NT2/D1 (cell line): Measurements from ENCODE around the gene NRGN.

ENCODE experiments used
- SUZ12 ChIP-seq: IDR thresholded peaks from 2 replicates; pipeline ENCODE4 v1.6.1; 2011; ENCODE audit not compliant: insufficient read length, insufficient read depth; ENCODE audit errors: extremely low read depth
- ZNF274 ChIP-seq: IDR thresholded peaks from 2 replicates; pipeline ENCODE4 v1.6.1; 2011; ENCODE audit warnings: mild to moderate bottlenecking, low read depth, low read length

DNA sequence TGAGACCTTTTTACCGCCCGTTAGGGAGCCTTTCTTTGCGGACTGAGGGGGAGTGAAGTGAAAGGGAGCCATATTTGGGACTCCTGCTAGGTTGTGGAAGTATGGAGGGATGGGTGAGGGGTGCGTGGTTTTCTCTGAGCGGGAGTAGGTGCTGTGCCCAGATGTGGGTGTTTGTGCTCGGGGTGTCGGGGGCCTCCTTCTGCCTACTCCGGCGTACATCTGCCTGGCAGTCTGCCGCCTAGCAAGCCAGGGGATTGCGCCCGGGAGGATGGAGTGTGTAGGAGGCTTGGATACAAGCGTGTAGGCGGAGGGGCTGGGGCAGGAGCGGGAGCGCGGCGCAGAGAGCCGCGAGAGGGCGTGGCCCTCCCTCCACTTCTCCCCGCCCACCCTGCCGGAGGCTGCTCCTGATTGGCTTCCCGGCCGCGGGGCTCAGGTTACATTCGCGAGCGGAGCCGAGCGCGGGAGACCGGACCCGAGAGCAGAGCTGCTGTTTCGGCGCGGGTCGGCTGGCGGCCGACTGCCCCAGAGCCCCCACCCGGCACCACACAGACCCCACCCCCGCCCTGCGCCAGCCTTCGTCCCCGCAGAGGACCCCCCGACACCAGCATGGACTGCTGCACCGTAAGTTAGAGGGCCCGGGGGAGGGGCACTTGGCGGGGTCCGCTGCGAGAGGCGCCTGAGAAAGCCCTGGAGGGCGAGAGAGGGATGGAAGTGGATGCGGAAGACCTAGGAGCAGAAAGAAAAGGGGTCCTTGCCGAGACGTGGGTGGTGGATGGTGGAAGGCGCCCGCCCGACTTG, at the start of gene NRGN:
- TF ChIP-seq SUZ12: no peak
- no peak for TF ChIP-seq ZNF274
